Measurements from ENCODE around the gene PHF19. TPM values are rescaled to one million over a fixed set of nuclear protein-coding genes. Genes with fewer than 3 reads are reported as not detected.

PHF19 gene
- total RNA-seq, 1 donor from 2014 or later, result 10.0 TPM

DNA sequence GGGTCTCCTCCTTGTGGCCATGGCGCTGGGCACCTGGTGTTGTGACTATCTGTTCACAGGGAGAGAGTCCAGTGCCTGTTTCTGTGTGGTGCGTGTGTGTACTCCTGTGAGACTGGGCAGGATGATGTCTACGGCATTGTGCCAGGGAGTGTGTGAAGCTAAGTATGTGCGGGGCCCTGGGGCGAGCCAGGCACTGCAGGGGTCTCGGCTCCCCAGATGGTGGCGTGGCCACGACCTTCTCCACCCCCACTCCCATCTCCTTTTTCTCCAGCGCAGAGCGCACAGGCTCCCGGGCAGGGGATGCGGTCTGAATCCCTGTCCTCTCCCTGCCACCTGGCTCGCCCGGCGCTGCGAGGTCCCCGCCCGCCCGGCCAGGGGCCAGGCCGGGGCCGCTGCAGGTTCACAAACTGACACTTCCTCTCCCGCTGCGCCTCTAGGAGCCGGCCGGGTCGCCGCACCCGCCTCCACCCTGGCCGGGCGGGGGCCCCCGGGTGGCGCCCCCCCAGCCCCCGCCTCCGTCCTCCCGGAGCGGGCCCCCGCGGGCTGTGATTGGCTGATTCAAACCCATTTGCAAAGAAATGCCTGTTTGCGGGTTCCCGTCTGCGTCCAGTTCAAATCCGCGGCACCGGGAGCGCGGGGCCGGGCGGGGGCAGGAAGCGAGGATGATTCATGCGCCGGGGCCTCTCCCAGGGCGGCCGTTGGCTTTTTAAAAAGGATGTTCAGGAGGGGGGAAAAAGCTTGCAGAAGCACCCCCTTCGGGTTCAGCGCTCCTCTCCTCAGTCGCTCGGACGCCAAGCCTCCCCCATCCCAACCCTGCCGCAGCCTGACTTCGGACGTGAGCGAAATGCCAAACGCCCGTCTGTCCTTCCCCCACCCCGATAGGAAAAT is 790 bp downstream of the PHF19 start:
- peak overlapping the region; percentile 83 for H3K4me3 Mint-ChIP-seq (ENCODE audit: unreplicated experiment)
- H3K36me3 Mint-ChIP-seq (ENCODE audit: low read depth, unreplicated experiment), result peaks cover 6% of the 10 kb centered on the region
- TF ChIP-seq, protein P1, sequence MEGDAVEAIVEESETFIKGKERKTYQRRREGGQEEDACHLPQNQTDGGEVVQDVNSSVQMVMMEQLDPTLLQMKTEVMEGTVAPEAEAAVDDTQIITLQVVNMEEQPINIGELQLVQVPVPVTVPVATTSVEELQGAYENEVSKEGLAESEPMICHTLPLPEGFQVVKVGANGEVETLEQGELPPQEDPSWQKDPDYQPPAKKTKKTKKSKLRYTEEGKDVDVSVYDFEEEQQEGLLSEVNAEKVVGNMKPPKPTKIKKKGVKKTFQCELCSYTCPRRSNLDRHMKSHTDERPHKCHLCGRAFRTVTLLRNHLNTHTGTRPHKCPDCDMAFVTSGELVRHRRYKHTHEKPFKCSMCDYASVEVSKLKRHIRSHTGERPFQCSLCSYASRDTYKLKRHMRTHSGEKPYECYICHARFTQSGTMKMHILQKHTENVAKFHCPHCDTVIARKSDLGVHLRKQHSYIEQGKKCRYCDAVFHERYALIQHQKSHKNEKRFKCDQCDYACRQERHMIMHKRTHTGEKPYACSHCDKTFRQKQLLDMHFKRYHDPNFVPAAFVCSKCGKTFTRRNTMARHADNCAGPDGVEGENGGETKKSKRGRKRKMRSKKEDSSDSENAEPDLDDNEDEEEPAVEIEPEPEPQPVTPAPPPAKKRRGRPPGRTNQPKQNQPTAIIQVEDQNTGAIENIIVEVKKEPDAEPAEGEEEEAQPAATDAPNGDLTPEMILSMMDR (IDR thresholded peaks at IDR 0.05; ENCODE audit: unreplicated experiment), result no peak
- H3K27ac Mint-ChIP-seq (ENCODE audit: unreplicated experiment), result no peak overlapping the region
- H3K27me3 Mint-ChIP-seq (ENCODE audit: unreplicated experiment), result peaks cover 18% of the 10 kb centered on the region
- DNase-seq (ENCODE audit: low spot score), result peak; percentile 44
- peaks cover 4% of the 10 kb centered on the region for H3K4me1 Mint-ChIP-seq (ENCODE audit: unreplicated experiment)
- no peaks in the 10 kb centered on the region for H3K9me3 Mint-ChIP-seq (ENCODE audit: unreplicated experiment)

DNA sequence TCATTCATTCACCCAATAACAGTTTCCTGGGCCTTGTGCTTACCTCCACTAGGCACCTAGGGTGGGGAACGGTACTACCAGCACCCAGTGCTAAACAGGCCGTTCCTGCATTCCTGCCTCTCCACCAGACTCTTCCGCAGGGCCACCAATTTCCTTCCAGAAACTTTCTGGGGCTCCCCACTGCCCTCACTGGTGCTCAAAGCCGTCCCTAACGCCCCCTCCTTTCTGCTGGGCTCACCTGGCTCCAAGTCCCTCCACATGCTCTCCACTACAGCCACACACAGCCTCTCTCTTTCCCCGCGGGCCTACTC is 1.4 kb downstream of the PHF19 start:
- H3K36me3 Mint-ChIP-seq (ENCODE audit: low read depth, unreplicated experiment), result peaks cover 8% of the 10 kb centered on the region
- no peak overlapping the region for H3K27ac Mint-ChIP-seq (ENCODE audit: unreplicated experiment)
- TF ChIP-seq, protein P1 (IDR thresholded peaks at IDR 0.05; ENCODE audit: unreplicated experiment), result no peak
- H3K4me3 Mint-ChIP-seq (ENCODE audit: unreplicated experiment), result peak overlapping the region; percentile 83
- peaks cover 17% of the 10 kb centered on the region for H3K27me3 Mint-ChIP-seq (ENCODE audit: unreplicated experiment)
- no peaks in the 10 kb centered on the region for H3K9me3 Mint-ChIP-seq (ENCODE audit: unreplicated experiment)
- H3K4me1 Mint-ChIP-seq (ENCODE audit: unreplicated experiment), result peaks cover 4% of the 10 kb centered on the region
- no peak for DNase-seq (ENCODE audit: low spot score)

DNA sequence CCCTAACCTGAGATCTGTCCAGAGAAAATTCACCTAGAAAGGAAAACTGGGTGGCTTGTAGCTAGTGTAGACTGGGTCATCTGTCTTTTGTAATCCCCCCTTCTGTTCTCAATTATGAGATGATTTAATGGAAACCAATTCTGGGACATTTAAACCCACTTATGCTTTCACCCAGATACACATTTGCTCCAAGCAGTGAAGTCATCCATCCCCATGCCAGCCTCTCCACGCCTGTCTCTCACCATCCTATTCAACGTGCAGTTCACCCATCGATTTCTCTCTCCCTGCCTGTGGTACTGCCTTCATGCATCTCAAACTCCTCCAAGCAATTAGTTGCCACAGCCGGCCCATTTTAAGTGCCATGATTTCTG is 1.8 kb downstream of the PHF19 start:
- H3K36me3 Mint-ChIP-seq (ENCODE audit: low read depth, unreplicated experiment), result peaks cover 8% of the 10 kb centered on the region
- H3K27ac Mint-ChIP-seq (ENCODE audit: unreplicated experiment), result no peak overlapping the region
- H3K4me1 Mint-ChIP-seq (ENCODE audit: unreplicated experiment), result peaks cover 4% of the 10 kb centered on the region
- TF ChIP-seq, protein P1 (IDR thresholded peaks at IDR 0.05; ENCODE audit: unreplicated experiment), result no peak
- H3K9me3 Mint-ChIP-seq (ENCODE audit: unreplicated experiment), result no peaks in the 10 kb centered on the region
- no peak for DNase-seq (ENCODE audit: low spot score)
- H3K27me3 Mint-ChIP-seq (ENCODE audit: unreplicated experiment), result peaks cover 17% of the 10 kb centered on the region
- peak overlapping the region; percentile 83 for H3K4me3 Mint-ChIP-seq (ENCODE audit: unreplicated experiment)

DNA sequence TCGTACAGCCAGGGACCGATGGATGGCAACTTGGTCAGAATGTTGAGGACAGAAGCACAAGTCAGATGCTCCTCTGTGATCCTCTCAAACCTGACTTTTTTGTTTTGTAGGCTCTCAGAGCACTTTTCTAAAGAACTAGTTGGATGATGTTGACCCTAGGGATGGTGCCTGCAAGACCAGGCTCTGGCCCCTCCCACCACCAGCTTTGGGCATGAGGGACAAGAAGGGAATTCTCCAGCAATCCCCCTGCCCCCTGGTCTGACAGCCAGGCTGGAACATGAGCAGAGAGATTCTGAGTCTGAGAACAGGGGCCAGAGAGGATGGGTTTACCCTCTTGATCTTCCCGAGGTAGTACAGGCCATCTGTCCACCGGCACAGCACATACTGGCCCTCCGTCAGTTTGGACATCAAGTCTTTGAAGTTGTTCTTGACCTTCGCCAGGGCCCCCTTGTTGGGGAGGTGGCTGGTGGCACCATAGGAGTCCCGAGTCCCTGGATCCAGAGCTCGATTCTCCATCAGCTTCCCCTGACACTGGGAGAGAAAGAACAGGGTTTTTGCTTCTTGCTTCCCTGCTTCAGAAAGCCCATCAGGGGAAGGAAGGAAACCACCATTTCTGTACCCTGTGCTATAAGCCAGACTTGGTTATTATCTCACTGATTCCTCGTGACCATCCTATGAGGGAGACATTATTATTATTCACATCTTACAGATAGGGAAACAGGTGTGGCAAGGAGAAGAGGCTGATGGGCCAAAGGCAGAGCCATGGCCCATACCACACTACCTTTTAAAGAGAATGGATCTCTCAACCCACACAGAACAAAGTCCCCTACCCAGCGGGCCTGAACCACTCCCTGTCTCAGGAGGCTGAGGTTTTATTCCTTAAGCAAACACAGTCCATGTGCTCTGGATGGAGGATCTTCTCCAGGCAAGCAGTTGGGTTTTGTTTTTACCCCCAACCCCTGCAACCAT is 2.5 kb downstream of the PHF19 start:
- DNase-seq (ENCODE audit: low spot score), result no peak
- H3K27ac Mint-ChIP-seq (ENCODE audit: unreplicated experiment), result no peak overlapping the region
- TF ChIP-seq, protein P1 (IDR thresholded peaks at IDR 0.05; ENCODE audit: unreplicated experiment), result no peak
- peaks cover 8% of the 10 kb centered on the region for H3K36me3 Mint-ChIP-seq (ENCODE audit: low read depth, unreplicated experiment)
- H3K4me3 Mint-ChIP-seq (ENCODE audit: unreplicated experiment), result no peak overlapping the region
- H3K4me1 Mint-ChIP-seq (ENCODE audit: unreplicated experiment), result peaks cover 4% of the 10 kb centered on the region
- H3K9me3 Mint-ChIP-seq (ENCODE audit: unreplicated experiment), result no peaks in the 10 kb centered on the region
- peaks cover 17% of the 10 kb centered on the region for H3K27me3 Mint-ChIP-seq (ENCODE audit: unreplicated experiment)

Data from endothelial cell (in vitro differentiated cells).